H1 (cell line): ENCODE measurements around the gene ATP6V0D1. TPM values are rescaled to one million over a fixed set of nuclear protein-coding genes. Genes with fewer than 3 reads are reported as not detected.
A peak's percentile ranks its signal among the peaks of the same experiment; 100 is the strongest.

Experiments used
- BCL11A ChIP-seq, 2 experiments: IDR thresholded peaks; one replicate each; pipeline ENCODE4 v1.6.1; 2011; ENCODE audit warnings: low read depth in 2 of 2, low read length in 2 of 2, mild to moderate bottlenecking in 2 of 2
- EZH2 ChIP-seq: fragments of 200-600 bp; sonication (generic); IDR thresholded peaks from 2 replicates; pipeline ENCODE4 v1.7.1; 2012; ENCODE audit warnings: low read depth, mild to moderate bottlenecking, moderate library complexity, low read length, inconsistent platforms; ENCODE audit not compliant: severe bottlenecking
- HDAC2 ChIP-seq, 2 experiments: fragments of 300-600 bp in 1 of 2; sonication (generic) in 1 of 2; IDR thresholded peaks; 2 replicates each; pipeline ENCODE4 v1.6.1; 2011 to 2012; ENCODE audit warnings: low read depth in 2 of 2, low read length in 2 of 2, mild to moderate bottlenecking in 2 of 2, moderate library complexity in 2 of 2, borderline replicate concordance in 1 of 2, inconsistent platforms in 1 of 2
- HDAC6 ChIP-seq: IDR thresholded peaks from one replicate; pipeline ENCODE4 v1.7.1; 2012; ENCODE audit warnings: low read depth, mild to moderate bottlenecking, inconsistent platforms, low read length, moderate library complexity
- JUND ChIP-seq: IDR thresholded peaks from 2 replicates; pipeline ENCODE4 v1.6.1; 2011; ENCODE audit warnings: mild to moderate bottlenecking, improper control_type of control experiment, low read length
- KDM4A ChIP-seq: IDR thresholded peaks from one replicate; pipeline ENCODE4 v1.7.1; 2012; ENCODE audit warnings: low read depth, mild to moderate bottlenecking, moderate library complexity, low read length, inconsistent platforms; ENCODE audit not compliant: severe bottlenecking
- KDM5A ChIP-seq: fragments of 200-600 bp; IDR thresholded peaks from 2 replicates; pipeline ENCODE4 v1.7.1; 2012; ENCODE audit warnings: mild to moderate bottlenecking, low read length, inconsistent platforms, mixed read lengths
- RNF2 ChIP-seq: fragments of 200-900, 300-1000 bp; sonication (generic); IDR thresholded peaks from 2 replicates; pipeline ENCODE4 v1.7.1; 2016; ENCODE audit warnings: borderline replicate concordance, low read depth, mild to moderate bottlenecking, antibody characterized with exemption, low read length; ENCODE audit not compliant: poor library complexity, severe bottlenecking; ENCODE audit errors: missing control alignments
- SAP30 ChIP-seq: fragments of 300-600 bp; sonication (generic); IDR thresholded peaks from 2 replicates; pipeline ENCODE4 v1.7.1; 2012; ENCODE audit warnings: low read length, moderate library complexity, mild to moderate bottlenecking, inconsistent platforms; ENCODE audit not compliant: insufficient read depth, insufficient replicate concordance
- SIX5 ChIP-seq: IDR thresholded peaks from 2 replicates; pipeline ENCODE4 v1.6.1; 2011; ENCODE audit warnings: mild to moderate bottlenecking, low read depth, low read length
- SUZ12 ChIP-seq: fragments of 200-600 bp; sonication (generic); IDR thresholded peaks from 2 replicates; pipeline ENCODE4 v1.6.1; 2012; ENCODE audit warnings: mild to moderate bottlenecking, inconsistent platforms, low read length, moderate library complexity, mixed read lengths
- USF2 ChIP-seq: IDR thresholded peaks from 2 replicates; pipeline ENCODE4 v1.6.1; 2011; ENCODE audit warnings: low read length, improper control_type of control experiment
- YY1 ChIP-seq: IDR thresholded peaks from 2 replicates; pipeline ENCODE4 v1.6.1; 2011; ENCODE audit warnings: low read depth, mild to moderate bottlenecking, low read length
- polyA plus RNA-seq, 7 experiments: library from polyadenylated mRNA; depleted of rRNA in 3 of 7; stranded (reverse) in 5 of 7; unstranded in 2 of 7; fragments of >200 nt in 5 of 7; fragments of 200-250 nt in 2 of 7; gene quantifications; 1 replicate in 5 of 7; 2 replicates in 1 of 7; 4 replicates in 1 of 7; pipeline versions ENCODE4 v1.2.1 to v1.2.3, GENCODE V29; 2011 to 2013; ENCODE audit warnings: missing spikeins in 2 of 7, mixed read lengths in 2 of 7
- total RNA-seq: library from RNA; stranded (reverse); fragmentation: NEBNext Ultra II Directional; extraction: Animal tissue kit (Norgen Biotek cat#: 25700); gene quantifications from 2 replicates; pipeline ENCODE4 v1.2.1, GENCODE V29; 2021

Gene ATP6V0D1
- total and polyA plus RNA-seq, 2 of the 8 experiments (the other 6 are each of a cell fraction or from before 2014, with no cell fraction given), result 47.3 to 134 TPM

- TF ChIP-seq USF2 (no peak), KDM5A (no peak), HDAC2 (IDR thresholded peaks at IDR 0.05; ENCODE audit: borderline replicate concordance in 1 of 2, low read depth in 2 of 2, low read length in 2 of 2) (no peak), SAP30 (no peak), SIX5 (no peak), RNF2 (peak; percentile 66), JUND (no peak), EZH2 (peak; percentile 88), YY1 (no peak), BCL11A (IDR thresholded peaks at IDR 0.05; ENCODE audit: low read depth in 2 of 2, low read length in 2 of 2) (no peak), KDM4A (peak; percentile 36), SUZ12 (peak; percentile 90), HDAC6 (no peak)
These were observed 86.5 kb downstream of the ATP6V0D1 start (continued) for GRCh38 chr16:67394155-67395104.
